A673 (cell line): ENCODE measurements around the gene ALDH3B2.
"Not testable (repeated sequence)": the region's sequence is repeated elsewhere in the genome, so short reads cannot be mapped to it uniquely, and the experiment has no call there.

ENCODE experiments used
- CTCF ChIP-seq: fragments of 300-800, 200-600 bp; sonication (generic); conservative IDR thresholded peaks from 2 replicates; pipeline ENCODE4 v1.5.1; 2017; ENCODE audit warnings: low read depth, mild to moderate bottlenecking, antibody characterized with exemption, low read length, moderate library complexity, mixed read lengths
- EZH2 ChIP-seq: fragments of 200-600 bp; sonication (generic); IDR thresholded peaks from 2 replicates; pipeline ENCODE4 v1.6.1; 2017; ENCODE audit warnings: borderline replicate concordance, low read depth, mild to moderate bottlenecking, mixed read lengths, antibody characterized with exemption, low read length; ENCODE audit not compliant: poor library complexity, severe bottlenecking

DNA sequence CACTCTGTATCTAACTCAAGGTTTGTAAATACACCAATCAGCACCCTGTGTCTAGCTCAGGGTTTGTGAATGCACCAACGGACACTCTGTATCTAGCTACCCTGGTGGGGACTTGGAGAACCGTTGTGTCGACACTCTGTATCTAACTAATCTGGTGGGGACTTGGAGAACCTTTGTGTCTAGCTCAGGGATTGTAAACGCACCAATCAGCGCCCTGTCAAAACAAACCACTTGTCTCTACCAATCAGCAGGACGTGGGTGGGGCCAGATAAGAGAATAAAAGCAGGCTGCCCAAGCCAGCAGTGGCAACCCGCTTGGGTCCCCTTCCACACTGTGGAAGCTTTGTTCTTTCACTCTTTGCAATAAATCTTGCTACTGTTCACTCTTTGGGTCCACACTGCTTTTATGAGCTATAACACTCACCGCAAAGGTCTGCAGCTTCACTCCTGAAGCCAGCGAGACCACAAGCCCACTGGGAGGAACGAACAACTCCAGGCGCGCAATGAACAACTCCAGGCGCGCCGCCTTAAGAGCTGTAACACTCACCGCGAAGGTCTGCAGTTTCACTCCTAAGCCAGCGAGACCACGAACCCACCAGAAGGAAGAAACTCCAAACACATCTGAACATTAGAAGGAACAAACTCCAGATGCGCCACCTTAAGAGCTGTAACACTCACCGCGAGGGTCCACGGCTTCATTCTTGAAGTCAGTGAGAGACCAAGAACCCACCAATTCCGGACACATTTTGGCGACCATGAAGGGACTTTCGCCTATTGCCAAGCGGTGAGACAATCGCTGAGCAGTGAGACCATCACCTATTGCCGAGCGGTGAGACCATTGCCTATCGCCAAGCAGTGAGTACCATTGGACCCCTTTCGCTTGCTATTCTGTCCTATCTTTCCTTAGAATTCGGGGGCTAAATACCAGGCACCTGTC is 54.5 kb downstream of the ALDH3B2 start:
- not testable (repeated sequence) for TF ChIP-seq EZH2, CTCF
